ENCODE results near the gene RIMS4.

The RIMS4 gene

DNA sequence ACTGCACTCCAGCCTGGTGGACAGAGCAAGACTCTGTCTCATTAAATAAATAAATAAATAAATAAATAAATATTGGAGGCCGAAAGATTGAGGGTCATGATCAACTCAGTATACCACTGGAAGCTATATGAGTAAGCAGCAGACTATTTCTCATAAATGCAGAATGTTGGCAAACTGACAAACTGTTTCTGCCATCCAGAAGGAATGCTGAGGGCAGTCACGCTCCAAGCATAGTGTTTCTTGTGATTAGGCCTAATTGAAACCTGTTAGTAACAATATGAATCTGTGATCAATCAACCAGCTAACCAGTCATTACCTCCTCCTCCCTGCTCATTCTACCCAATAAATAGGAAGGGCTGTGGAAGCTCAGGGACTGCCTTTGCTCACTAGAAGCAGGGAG is 79.9 kb downstream of the RIMS4 start:
- no peak overlapping the region for H3K4me3 ChIP-seq (ENCODE audit: low read length)
- no peak for TF ChIP-seq CTCF (conservative IDR thresholded peaks at IDR 0.05; ENCODE audit: low read depth, low read length)
- DNase-seq (ENCODE audit: low read depth): peak; percentile 96

- no peak for TF ChIP-seq CTCF (conservative IDR thresholded peaks at IDR 0.05; ENCODE audit: low read depth, low read length)
- H3K4me3 ChIP-seq (ENCODE audit: low read length): peak overlapping the region; percentile 25
- DNase-seq (ENCODE audit: low read depth): peak; percentile 97
These were observed 81.4 kb downstream of the RIMS4 start for GRCh38 chr20:44728801-44729443.

DNA sequence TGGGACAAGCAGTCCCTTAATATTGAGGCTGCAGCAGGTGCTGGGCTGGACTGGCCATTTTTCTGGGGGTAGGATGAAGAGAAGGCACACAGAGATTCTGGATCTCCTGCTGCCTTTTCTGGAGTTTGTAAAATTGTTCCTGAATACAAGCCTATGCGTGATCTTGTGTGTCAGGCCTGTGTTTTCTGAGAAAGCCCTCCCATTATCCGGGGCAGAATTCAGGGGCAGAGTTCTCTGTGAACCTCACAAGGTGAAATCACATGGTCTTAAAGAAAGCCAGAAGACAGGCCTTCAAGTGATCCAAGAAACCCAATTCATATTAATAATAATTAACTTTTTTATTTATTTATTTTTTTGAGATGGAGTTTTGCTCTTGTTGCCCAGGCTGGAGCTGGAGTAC is 82.7 kb downstream of the RIMS4 start:
- no peak for DNase-seq (ENCODE audit: low read depth)
- H3K4me3 ChIP-seq (ENCODE audit: low read length): no peak overlapping the region
- no peak for TF ChIP-seq CTCF (conservative IDR thresholded peaks at IDR 0.05; ENCODE audit: low read depth, low read length)

- no peak overlapping the region for H3K4me3 ChIP-seq (ENCODE audit: low read length)
- TF ChIP-seq CTCF (conservative IDR thresholded peaks at IDR 0.05; ENCODE audit: low read depth, low read length): no peak
- no peak for DNase-seq (ENCODE audit: low read depth)
These were observed 83.3 kb downstream of the RIMS4 start for GRCh38 chr20:44727039-44727438.

DNA sequence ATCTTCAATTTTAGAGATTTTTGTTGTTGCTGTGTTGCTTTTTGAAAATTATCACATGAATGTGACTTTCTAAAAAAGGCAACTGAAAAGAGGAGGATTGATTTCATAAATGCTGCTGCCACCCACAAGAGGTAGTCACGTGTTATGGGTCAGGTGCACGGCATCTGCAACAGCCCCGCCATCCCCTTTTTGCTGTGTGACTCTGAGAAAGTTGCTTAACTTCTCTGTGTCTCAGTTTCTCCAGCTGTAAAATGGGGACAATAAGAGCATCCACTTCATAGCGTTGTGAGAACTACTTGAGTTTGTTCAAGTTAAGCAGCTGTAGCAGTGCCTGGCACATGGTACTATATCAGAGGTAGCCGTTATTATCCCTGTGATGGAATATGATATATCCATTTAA is 84.5 kb downstream of the RIMS4 start:
- DNase-seq (ENCODE audit: low read depth): no peak
- no peak overlapping the region for H3K4me3 ChIP-seq (ENCODE audit: low read length)
- no peak for TF ChIP-seq CTCF (conservative IDR thresholded peaks at IDR 0.05; ENCODE audit: low read depth, low read length)

GRCh38 chr20:44724423-44725091 is 85.8 kb downstream of the RIMS4 start:
- no peak overlapping the region for H3K4me3 ChIP-seq (ENCODE audit: low read length)
- DNase-seq (ENCODE audit: low read depth): no peak
- no peak for TF ChIP-seq CTCF (conservative IDR thresholded peaks at IDR 0.05; ENCODE audit: low read depth, low read length)

DNA sequence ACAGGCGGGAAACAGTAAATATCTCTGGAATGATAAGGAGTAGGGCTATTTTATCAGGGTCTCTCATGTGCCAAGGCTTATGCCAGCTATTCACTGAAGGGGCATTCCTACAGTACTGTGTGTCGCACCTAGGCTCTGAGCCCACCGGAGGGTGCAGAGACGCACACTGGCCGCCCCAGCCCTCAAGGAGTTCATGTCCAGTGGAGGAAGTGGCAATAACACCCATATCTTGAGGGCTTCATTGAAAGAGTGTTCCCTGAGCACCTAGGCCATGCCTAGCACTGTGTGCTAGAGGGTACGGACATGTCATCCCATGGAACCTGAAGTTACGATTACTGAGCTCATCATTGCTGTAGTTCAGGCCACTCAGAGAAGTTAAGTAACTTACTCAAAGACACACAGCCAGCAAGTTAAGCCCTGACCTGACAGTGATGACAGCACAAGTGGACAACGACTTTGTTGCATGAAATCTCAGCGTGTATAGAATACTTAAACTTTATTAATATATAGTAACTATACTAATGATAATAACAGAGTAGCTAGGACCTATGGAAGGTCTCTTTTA is 86.5 kb downstream of the RIMS4 start:
- TF ChIP-seq CTCF (conservative IDR thresholded peaks at IDR 0.05; ENCODE audit: low read depth, low read length): no peak

More for the DNA sequence above, 86.5 kb downstream of the RIMS4 start:
- no peak overlapping the region for H3K4me3 ChIP-seq (ENCODE audit: low read length)
- no peak for DNase-seq (ENCODE audit: low read depth)

Data from retinal pigment epithelial cell (primary cell).